Measurements from ENCODE around the gene DDX10. TPM values are rescaled to one million over a fixed set of nuclear protein-coding genes. Genes with fewer than 3 reads are reported as not detected.

DDX10 gene
- total and polyA plus RNA-seq, 9 of the 15 experiments (the other 6 are each of a cell fraction or from before 2014, with no cell fraction given), result 33.9 to 94.6 (median 50.7) TPM

GRCh38 chr11:108965306-108966001 is 300.6 kb downstream of the DDX10 start (continued):
- TF ChIP-seq, protein P1, sequence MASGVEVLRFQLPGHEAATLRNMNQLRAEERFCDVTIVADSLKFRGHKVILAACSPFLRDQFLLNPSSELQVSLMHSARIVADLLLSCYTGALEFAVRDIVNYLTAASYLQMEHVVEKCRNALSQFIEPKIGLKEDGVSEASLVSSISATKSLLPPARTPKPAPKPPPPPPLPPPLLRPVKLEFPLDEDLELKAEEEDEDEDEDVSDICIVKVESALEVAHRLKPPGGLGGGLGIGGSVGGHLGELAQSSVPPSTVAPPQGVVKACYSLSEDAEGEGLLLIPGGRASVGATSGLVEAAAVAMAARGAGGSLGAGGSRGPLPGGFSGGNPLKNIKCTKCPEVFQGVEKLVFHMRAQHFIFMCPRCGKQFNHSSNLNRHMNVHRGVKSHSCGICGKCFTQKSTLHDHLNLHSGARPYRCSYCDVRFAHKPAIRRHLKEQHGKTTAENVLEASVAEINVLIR (CRISPR knock-in tag; IDR thresholded peaks at IDR 0.05), result no peak
- TF ChIP-seq MEIS2 (IDR thresholded peaks at IDR 0.05; ENCODE audit: partially characterized antibody), result no peak

DNA sequence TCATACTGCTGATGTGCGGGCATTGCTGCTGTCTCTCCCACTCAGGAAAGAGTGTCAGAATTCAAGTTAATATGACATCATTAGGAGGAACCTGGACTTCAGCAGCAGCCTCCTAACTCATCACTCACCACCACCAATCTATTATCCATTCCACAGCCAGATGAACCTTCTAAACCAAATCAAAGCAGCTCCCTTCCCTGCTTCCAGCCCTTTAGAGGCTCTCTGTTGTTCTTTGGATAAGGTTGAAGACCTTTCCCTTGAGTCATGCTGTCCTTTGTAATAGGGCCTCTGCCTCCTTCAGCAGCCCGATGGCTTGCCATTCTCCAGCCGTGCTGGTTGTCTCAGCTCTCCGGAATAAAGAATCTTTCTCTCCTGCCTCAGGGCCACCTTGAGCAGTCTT is 301.3 kb downstream of the DDX10 start:
- intact Hi-C loops (cut with micrococcal nuclease), result no loop called here
- H3K79me2 ChIP-seq (ENCODE audit: control insufficient read depth, insufficient read depth, low read length), result no peaks in the 10 kb centered on the region
- H3K27ac ChIP-seq (ENCODE audit: extremely low read depth, low read depth, low read length), result no peak overlapping the region
- peaks cover 7 to 22% of the 10 kb centered on the region in 2 experiments; a peak in 3 of 5 replicates for H3K27me3 ChIP-seq (ENCODE audit: control insufficient read depth in 2 of 2, insufficient read depth in 2 of 2, low read length in 2 of 2)
- no peak overlapping the region for H2AFZ ChIP-seq (ENCODE audit: low read depth, low read length)
- POLR2A ChIA-PET, result interaction anchor here (1.0 kb wide), 1 partner anchor 9 kb away, joined by 3 read pairs; no protein-coding TSS in a partner anchor
- no peaks in the 10 kb centered on the region for H3K9me1 ChIP-seq (ENCODE audit: control insufficient read depth, insufficient read depth, low read length)
- no peaks in the 10 kb centered on the region for H3K9me3 ChIP-seq (replicated peaks; ENCODE audit: control insufficient read depth, insufficient read depth, low read depth, low read length)
- in situ Hi-C loops (cut with MboI), result no loop called here
- no peaks in the 10 kb centered on the region for H3K36me3 ChIP-seq (ENCODE audit: control insufficient read depth, insufficient read depth, low read length)
- no peak for DNase-seq (ENCODE audit: extremely low read depth in 1 of 4, low spot score in 3 of 4)
- no peak overlapping the region for H3K9ac ChIP-seq (ENCODE audit: insufficient read depth in 1 of 2, low read depth in 2 of 2, low read length in 2 of 2)
- no TSS peak for BruUV-seq (replicated peaks)
- no peaks in the 10 kb centered on the region; the same call in 1 of the 2 replicates for H4K20me1 ChIP-seq (replicated peaks; ENCODE audit: control insufficient read depth, insufficient read depth, low read length)
- no peaks in the 10 kb centered on the region for H3K4me1 ChIP-seq (replicated peaks in 1 of 2; ENCODE audit: control insufficient read depth in 2 of 2, insufficient read depth in 2 of 2, low read length in 2 of 2)
- CTCF ChIA-PET (ENCODE audit: low intra/inter-chr PET ratio), result no interaction called here
- 3% methylated on average over 4 of the region's 4 CpGs for WGBS (ENCODE audit: insufficient coverage, low coverage, missing lambda C conversion rate)
- H3K4me3 ChIP-seq, result no peak overlapping the region
- no peak for ATAC-seq
- FAIRE-seq, result no peak
- no peak overlapping the region for H3K4me2 ChIP-seq (ENCODE audit: insufficient read depth, low read length)
- TF ChIP-seq SP2 (IDR thresholded peaks at IDR 0.05; ENCODE audit: extremely low read depth, low read depth, low read length, poor library complexity, severe bottlenecking) (no peak), EP400 (IDR thresholded peaks at IDR 0.05) (no peak), EZH2 (IDR thresholded peaks at IDR 0.05; ENCODE audit: borderline replicate concordance, low read depth, low read length) (no peak), RAD51 (IDR thresholded peaks at IDR 0.05; ENCODE audit: borderline replicate concordance, low read depth) (no peak), HMG20B (CRISPR knock-in tag; IDR thresholded peaks at IDR 0.05) (no peak), CBFA2T2 (conservative IDR thresholded peaks at IDR 0.05) (no peak), SAFB2 (IDR thresholded peaks at IDR 0.05; ENCODE audit: borderline replicate concordance, low read depth, low read length, severe bottlenecking) (no peak), SPI1 (IDR thresholded peaks at IDR 0.05; ENCODE audit: borderline replicate concordance, low read depth, low read length) (no peak), GABPB2 (CRISPR knock-in tag; conservative IDR thresholded peaks at IDR 0.05) (no peak), SMAD4 (CRISPR knock-in tag; conservative IDR thresholded peaks at IDR 0.05) (no peak), BRCA1 (IDR thresholded peaks at IDR 0.05) (no peak), BRCA1 (CRISPR knock-in tag; IDR thresholded peaks at IDR 0.05) (no peak)
- TF ChIP-seq, protein P2, sequence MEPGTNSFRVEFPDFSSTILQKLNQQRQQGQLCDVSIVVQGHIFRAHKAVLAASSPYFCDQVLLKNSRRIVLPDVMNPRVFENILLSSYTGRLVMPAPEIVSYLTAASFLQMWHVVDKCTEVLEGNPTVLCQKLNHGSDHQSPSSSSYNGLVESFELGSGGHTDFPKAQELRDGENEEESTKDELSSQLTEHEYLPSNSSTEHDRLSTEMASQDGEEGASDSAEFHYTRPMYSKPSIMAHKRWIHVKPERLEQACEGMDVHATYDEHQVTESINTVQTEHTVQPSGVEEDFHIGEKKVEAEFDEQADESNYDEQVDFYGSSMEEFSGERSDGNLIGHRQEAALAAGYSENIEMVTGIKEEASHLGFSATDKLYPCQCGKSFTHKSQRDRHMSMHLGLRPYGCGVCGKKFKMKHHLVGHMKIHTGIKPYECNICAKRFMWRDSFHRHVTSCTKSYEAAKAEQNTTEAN (CRISPR knock-in tag; IDR thresholded peaks at IDR 0.05), result no peak
- TF ChIP-seq, protein P3, sequence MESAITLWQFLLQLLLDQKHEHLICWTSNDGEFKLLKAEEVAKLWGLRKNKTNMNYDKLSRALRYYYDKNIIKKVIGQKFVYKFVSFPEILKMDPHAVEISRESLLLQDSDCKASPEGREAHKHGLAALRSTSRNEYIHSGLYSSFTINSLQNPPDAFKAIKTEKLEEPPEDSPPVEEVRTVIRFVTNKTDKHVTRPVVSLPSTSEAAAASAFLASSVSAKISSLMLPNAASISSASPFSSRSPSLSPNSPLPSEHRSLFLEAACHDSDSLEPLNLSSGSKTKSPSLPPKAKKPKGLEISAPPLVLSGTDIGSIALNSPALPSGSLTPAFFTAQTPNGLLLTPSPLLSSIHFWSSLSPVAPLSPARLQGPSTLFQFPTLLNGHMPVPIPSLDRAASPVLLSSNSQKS (CRISPR knock-in tag; IDR thresholded peaks at IDR 0.05), result no peak
- TF ChIP-seq, protein P4, sequence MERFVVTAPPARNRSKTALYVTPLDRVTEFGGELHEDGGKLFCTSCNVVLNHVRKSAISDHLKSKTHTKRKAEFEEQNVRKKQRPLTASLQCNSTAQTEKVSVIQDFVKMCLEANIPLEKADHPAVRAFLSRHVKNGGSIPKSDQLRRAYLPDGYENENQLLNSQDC (CRISPR knock-in tag; IDR thresholded peaks at IDR 0.05), result no peak
